ENCODE results near the gene RPL35.

DNA sequence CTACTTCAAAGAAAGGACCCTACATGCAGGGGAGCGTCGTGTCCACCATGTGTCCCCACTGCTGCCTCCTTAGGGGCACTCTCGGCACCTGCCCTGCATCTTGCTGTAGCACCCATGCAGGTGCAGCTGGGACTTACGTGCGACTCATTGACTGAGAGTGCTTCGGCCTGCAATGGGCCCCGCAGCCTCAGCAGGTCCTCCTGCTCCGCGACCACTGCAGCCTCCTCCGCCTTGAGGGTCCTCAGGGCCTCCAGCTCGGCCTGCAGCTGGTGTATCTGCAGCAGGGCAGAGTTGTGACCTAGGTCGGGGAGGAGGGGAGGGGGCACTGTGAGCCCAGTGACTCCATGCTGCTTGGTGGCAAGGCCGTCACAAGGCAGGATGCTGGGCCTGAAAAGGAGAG, 27.2 kb upstream of the RPL35 start:
- TF ChIP-seq ZNF274 (IDR thresholded peaks at IDR 0.05; ENCODE audit: low read depth, low read length): no peak
- no peak for TF ChIP-seq YY1 (IDR thresholded peaks at IDR 0.05; ENCODE audit: insufficient read depth, insufficient read length)
- TF ChIP-seq SUZ12 (IDR thresholded peaks at IDR 0.05; ENCODE audit: extremely low read depth, insufficient read depth, insufficient read length): no peak
